Suprapubic skin (tissue), 4 donors: ENCODE measurements around the gene ARFGEF3. TPM values are rescaled to one million over a fixed set of nuclear protein-coding genes. Genes with fewer than 3 reads are reported as not detected.

Source experiments
- DNase-seq, 2 donors: peaks; one replicate each; pipeline ENCODE4 v3.0.0-alpha.2; 2019; ENCODE audit warnings: low spot score in 2 of 2
- H3K27ac ChIP-seq: fragments of 200-600 bp; sonication (generic); one replicate; pipeline ENCODE4 v1.5.1; 2019
- H3K27me3 ChIP-seq: fragments of 200-600 bp; sonication (generic); one replicate; pipeline ENCODE4 v1.5.1; 2019
- H3K36me3 ChIP-seq: fragments of 200-600 bp; sonication (generic); one replicate; pipeline ENCODE4 v1.5.1; 2019
- H3K4me1 ChIP-seq: fragments of 200-600 bp; sonication (generic); one replicate; pipeline ENCODE4 v1.5.1; 2019
- H3K4me3 ChIP-seq: fragments of 200-600 bp; sonication (generic); one replicate; pipeline ENCODE4 v1.5.1; 2019; ENCODE audit warnings: mild to moderate bottlenecking
- H3K9me3 ChIP-seq: fragments of 200-600 bp; sonication (generic); one replicate; pipeline ENCODE4 v1.5.1; 2019
- CTCF ChIP-seq, 2 donors: fragments of 200-600 bp in 1 of 2; fragments of 450-650 bp in 1 of 2; sonication (generic) in 1 of 2; IDR thresholded peaks; one replicate each; pipeline ENCODE4 v1.5.1; 2016 to 2019; ENCODE audit warnings: antibody characterized with exemption in 2 of 2, mild to moderate bottlenecking in 1 of 2, moderate library complexity in 1 of 2
- EP300 ChIP-seq: sonication (generic); formaldehyde crosslinking; IDR thresholded peaks from one replicate; pipeline ENCODE4 v1.6.1; 2017; ENCODE audit warnings: antibody characterized with exemption
- POLR2A ChIP-seq, 2 donors: fragments of 450-650 bp; IDR thresholded peaks; one replicate each; pipeline ENCODE4 v1.6.1; 2017; ENCODE audit warnings: antibody characterized with exemption in 2 of 2, mild to moderate bottlenecking in 2 of 2, moderate library complexity in 2 of 2
- POLR2AphosphoS5 ChIP-seq, 3 donors: sonication (generic); formaldehyde crosslinking; IDR thresholded peaks; one replicate each; pipeline ENCODE4 v1.6.1; 2017; ENCODE audit warnings: antibody characterized with exemption in 3 of 3
- WGBS: methylation state at CpG from one replicate; pipeline ENCODE4 v1.1.5; 2018; 5-methylcytosine and 5-hydroxymethylcytosine counted together
- total RNA-seq, 4 donors: library from RNA; depleted of rRNA; stranded (reverse); fragments of >200 nt; gene quantifications; one replicate each; pipeline ENCODE4 v1.1.0, GENCODE V29; 2016

Gene ARFGEF3
- total RNA-seq, 4 donors from 2014 or later = 5.1 to 20.6 (median 9.6) TPM

GRCh38 chr6:138318741-138319375, 157.1 kb downstream of the ARFGEF3 start:
- no peak overlapping the region for H3K4me3 ChIP-seq
- no peaks in the 10 kb centered on the region for H3K36me3 ChIP-seq
- DNase-seq = no peak
- no peaks in the 10 kb centered on the region for H3K27me3 ChIP-seq
- WGBS = 85% methylated on average over 7 of the region's 7 CpGs
- H3K27ac ChIP-seq = no peak overlapping the region
- no peaks in the 10 kb centered on the region for H3K9me3 ChIP-seq
- TF ChIP-seq POLR2A (IDR thresholded peaks at IDR 0.05) = no peak
- TF ChIP-seq POLR2AphosphoS5 (IDR thresholded peaks at IDR 0.05) = no peak
- TF ChIP-seq EP300 = no peak
- H3K4me1 ChIP-seq = no peaks in the 10 kb centered on the region

- Histone ChIP-seq H3K27ac (no peak overlapping the region), H3K36me3 (no peaks in the 10 kb centered on the region), H3K4me3 (no peak overlapping the region), H3K9me3 (no peaks in the 10 kb centered on the region), H3K27me3 (no peaks in the 10 kb centered on the region), H3K4me1 (no peaks in the 10 kb centered on the region)
- WGBS = 95% methylated on average over 4 of the region's 4 CpGs
- no peak for DNase-seq
- TF ChIP-seq POLR2A (IDR thresholded peaks at IDR 0.05) (no peak), POLR2AphosphoS5 (IDR thresholded peaks at IDR 0.05) (no peak), CTCF (IDR thresholded peaks at IDR 0.05) (no peak), EP300 (no peak)
These were observed 160.2 kb downstream of the ARFGEF3 start for GRCh38 chr6:138321934-138322333.

GRCh38 chr6:138323821-138324220, 162.1 kb downstream of the ARFGEF3 start:
- Histone ChIP-seq H3K27me3 (no peaks in the 10 kb centered on the region), H3K27ac (no peak overlapping the region), H3K36me3 (no peaks in the 10 kb centered on the region), H3K4me1 (no peaks in the 10 kb centered on the region), H3K4me3 (no peak overlapping the region), H3K9me3 (no peaks in the 10 kb centered on the region)
- WGBS = 85% methylated on average over 4 of the region's 13 CpGs
- TF ChIP-seq CTCF (IDR thresholded peaks at IDR 0.05) = no peak
- no peak for TF ChIP-seq POLR2AphosphoS5 (IDR thresholded peaks at IDR 0.05)
- no peak for TF ChIP-seq POLR2A (IDR thresholded peaks at IDR 0.05)
- DNase-seq = no peak

- Histone ChIP-seq H3K9me3 (no peaks in the 10 kb centered on the region), H3K27me3 (no peaks in the 10 kb centered on the region), H3K27ac (no peak overlapping the region), H3K4me1 (no peaks in the 10 kb centered on the region), H3K4me3 (no peak overlapping the region), H3K36me3 (no peaks in the 10 kb centered on the region)
- WGBS = 58% methylated on average over 3 of the region's 3 CpGs
- no peak for DNase-seq
- no peak for TF ChIP-seq CTCF (IDR thresholded peaks at IDR 0.05)
- TF ChIP-seq EP300 = no peak
- no peak for TF ChIP-seq POLR2A (IDR thresholded peaks at IDR 0.05)
- TF ChIP-seq POLR2AphosphoS5 (IDR thresholded peaks at IDR 0.05) = no peak
These were observed 166.5 kb downstream of the ARFGEF3 start for GRCh38 chr6:138328210-138328609.

- Histone ChIP-seq H3K36me3 (no peaks in the 10 kb centered on the region), H3K4me1 (no peaks in the 10 kb centered on the region), H3K9me3 (no peaks in the 10 kb centered on the region), H3K4me3 (no peak overlapping the region), H3K27me3 (no peaks in the 10 kb centered on the region), H3K27ac (no peak overlapping the region)
- TF ChIP-seq POLR2AphosphoS5 (IDR thresholded peaks at IDR 0.05) = no peak
- TF ChIP-seq EP300 = no peak
- no peak for TF ChIP-seq CTCF (IDR thresholded peaks at IDR 0.05)
- no peak for TF ChIP-seq POLR2A (IDR thresholded peaks at IDR 0.05)
- no peak for DNase-seq
- 93% methylated on average over 1 of the region's 1 CpG for WGBS
These were observed 169.0 kb downstream of the ARFGEF3 start for GRCh38 chr6:138330763-138331162.

- no peak for DNase-seq
- Histone ChIP-seq H3K4me1 (no peaks in the 10 kb centered on the region), H3K4me3 (no peak overlapping the region), H3K36me3 (no peaks in the 10 kb centered on the region), H3K9me3 (no peaks in the 10 kb centered on the region), H3K27me3 (no peaks in the 10 kb centered on the region), H3K27ac (no peak overlapping the region)
- 71% methylated on average over 1 of the region's 1 CpG for WGBS
- TF ChIP-seq EP300 = no peak
- TF ChIP-seq CTCF (IDR thresholded peaks at IDR 0.05) = no peak
These were observed 169.7 kb downstream of the ARFGEF3 start for GRCh38 chr6:138331444-138331843.
